SW480 (cell line): ENCODE measurements around the gene NTMT1.

Experiments
- DNase-seq: peaks from one replicate; pipeline ENCODE4 v3.0.0-alpha.2; 2016; ENCODE audit warnings: low spot score

The NTMT1 gene

GRCh38 chr9:129637102-129637501, 11.1 kb downstream of the NTMT1 start:
- no peak for DNase-seq

GRCh38 chr9:129637673-129638439, 11.9 kb downstream of the NTMT1 start:
- DNase-seq, result no peak

GRCh38 chr9:129639034-129639630, 13.2 kb downstream of the NTMT1 start:
- DNase-seq, result no peak

GRCh38 chr9:129639756-129640085, 13.8 kb downstream of the NTMT1 start:
- no peak for DNase-seq

GRCh38 chr9:129640086-129640870, 14.3 kb downstream of the NTMT1 start:
- no peak for DNase-seq

- DNase-seq, result no peak
Observed at GRCh38 chr9:129640871-129641749, 15.1 kb downstream of the NTMT1 start.

- DNase-seq, result peak; percentile 94
Observed at GRCh38 chr9:129641750-129642585, 16.0 kb downstream of the NTMT1 start, which contains the start of gene ASB6. Gene ASB6 (minus strand): TSS chr9:129642151. CDS start chr9:129641999, 152 bp downstream.

GRCh38 chr9:129643706-129644105, 17.7 kb downstream of the NTMT1 start:
- DNase-seq, result no peak

- DNase-seq, result no peak
Observed at GRCh38 chr9:129644365-129644764, 18.4 kb downstream of the NTMT1 start.

GRCh38 chr9:129644902-129645301, 18.9 kb downstream of the NTMT1 start:
- DNase-seq, result no peak

- DNase-seq, result no peak
Observed at GRCh38 chr9:129646252-129646651, 20.3 kb downstream of the NTMT1 start.

GRCh38 chr9:129646654-129647053, 20.7 kb downstream of the NTMT1 start:
- no peak for DNase-seq

- no peak for DNase-seq
Observed at GRCh38 chr9:129647635-129648034, 21.7 kb downstream of the NTMT1 start.

- no peak for DNase-seq
Observed at GRCh38 chr9:129648092-129648763, 22.3 kb downstream of the NTMT1 start.

GRCh38 chr9:129648764-129649115, 22.8 kb downstream of the NTMT1 start:
- DNase-seq, result no peak

GRCh38 chr9:129649726-129650679, 24.0 kb downstream of the NTMT1 start:
- DNase-seq, result no peak

- DNase-seq, result no peak
Observed at GRCh38 chr9:129650680-129651235, 24.8 kb downstream of the NTMT1 start.

- no peak for DNase-seq
Observed at GRCh38 chr9:129653823-129654553, 28.0 kb downstream of the NTMT1 start.
